Measurements from ENCODE around the gene CLCN3. TPM values are rescaled to one million over a fixed set of nuclear protein-coding genes. Genes with fewer than 3 reads are reported as not detected.

Gene CLCN3
- total and polyA plus RNA-seq, 12 donors = 11.9 to 106 (median 61.5) TPM

GRCh38 chr4:169757575-169758184 is 137.3 kb downstream of the CLCN3 start, which contains the start of gene HPF1:
Gene HPF1, minus strand, starts transcription at chr4:169757944. Its CDS starts 67 bp downstream, at chr4:169757877.
- peak within 1 kb of the TSS in 3 of 5 donors; percentile 27 to 85 (median 35) for H3K27ac ChIP-seq
- H3K36me3 ChIP-seq (replicated peaks in 1 of 2) = peaks cover 0 to 6% of the 10 kb centered on the region in 2 donors
- intact Hi-C loops (cut with DNase I) = no loop called here
- TF ChIP-seq, protein P1, sequence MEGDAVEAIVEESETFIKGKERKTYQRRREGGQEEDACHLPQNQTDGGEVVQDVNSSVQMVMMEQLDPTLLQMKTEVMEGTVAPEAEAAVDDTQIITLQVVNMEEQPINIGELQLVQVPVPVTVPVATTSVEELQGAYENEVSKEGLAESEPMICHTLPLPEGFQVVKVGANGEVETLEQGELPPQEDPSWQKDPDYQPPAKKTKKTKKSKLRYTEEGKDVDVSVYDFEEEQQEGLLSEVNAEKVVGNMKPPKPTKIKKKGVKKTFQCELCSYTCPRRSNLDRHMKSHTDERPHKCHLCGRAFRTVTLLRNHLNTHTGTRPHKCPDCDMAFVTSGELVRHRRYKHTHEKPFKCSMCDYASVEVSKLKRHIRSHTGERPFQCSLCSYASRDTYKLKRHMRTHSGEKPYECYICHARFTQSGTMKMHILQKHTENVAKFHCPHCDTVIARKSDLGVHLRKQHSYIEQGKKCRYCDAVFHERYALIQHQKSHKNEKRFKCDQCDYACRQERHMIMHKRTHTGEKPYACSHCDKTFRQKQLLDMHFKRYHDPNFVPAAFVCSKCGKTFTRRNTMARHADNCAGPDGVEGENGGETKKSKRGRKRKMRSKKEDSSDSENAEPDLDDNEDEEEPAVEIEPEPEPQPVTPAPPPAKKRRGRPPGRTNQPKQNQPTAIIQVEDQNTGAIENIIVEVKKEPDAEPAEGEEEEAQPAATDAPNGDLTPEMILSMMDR (IDR thresholded peaks at IDR 0.05) = no peak
- TF ChIP-seq POLR2A (IDR thresholded peaks at IDR 0.05) = peak; percentile 13 to 55
- H3K27me3 ChIP-seq = no peaks in the 10 kb centered on the region
- no peaks in the 10 kb centered on the region for H3K9me3 ChIP-seq (replicated peaks in 1 of 3)
- H3K4me3 ChIP-seq = peak within 1 kb of the TSS; percentile 13 to 90 (median 68)
- DNase-seq = peak; percentile 88 to 94 (median 91)
- 0% methylated on average over 8 to 46 of the region's 46 CpGs for WGBS, 4 donors
- peaks cover 11 to 20% of the 10 kb centered on the region in 2 donors for H3K4me1 ChIP-seq (replicated peaks in 1 of 2)

- Histone ChIP-seq H3K9me3 (replicated peaks in 1 of 3) (no peaks in the 10 kb centered on the region), H3K36me3 (replicated peaks in 1 of 2) (no peaks in the 10 kb centered on the region), H3K4me1 (replicated peaks in 1 of 2) (peaks cover 11 to 20% of the 10 kb centered on the region in 2 donors), H3K27ac (peak overlapping the region in 1 of 5 donors; percentile 35), H3K4me3 (peak overlapping the region in 1 of 4 donors; percentile 90), H3K27me3 (no peaks in the 10 kb centered on the region)
- TF ChIP-seq POLR2A (IDR thresholded peaks at IDR 0.05) = no peak
- TF ChIP-seq, protein P1 (IDR thresholded peaks at IDR 0.05) = no peak
- intact Hi-C loops (cut with DNase I) = no loop called here
- WGBS, 4 donors = 56 to 63% (median 60%) methylated on average over 11 of the region's 11 CpGs
- DNase-seq = no peak
Measured at GRCh38 chr4:169758401-169758962, 138.1 kb downstream of the CLCN3 start.

- peaks cover 5 to 8% of the 10 kb centered on the region in 2 donors for H3K4me1 ChIP-seq (replicated peaks in 1 of 2)
- TF ChIP-seq POLR2A (IDR thresholded peaks at IDR 0.05) = no peak
- TF ChIP-seq, protein P1 (IDR thresholded peaks at IDR 0.05) = no peak
- no peak overlapping the region for H3K4me3 ChIP-seq
- no peaks in the 10 kb centered on the region for H3K27me3 ChIP-seq
- intact Hi-C loops (cut with DNase I) = no loop called here
- 61 to 64% (median 64%) methylated on average over 4 of the region's 4 CpGs for WGBS, 4 donors
- DNase-seq = no peak
- H3K27ac ChIP-seq = no peak overlapping the region
- no peaks in the 10 kb centered on the region for H3K9me3 ChIP-seq (replicated peaks in 1 of 3)
- H3K36me3 ChIP-seq (replicated peaks in 1 of 2) = no peaks in the 10 kb centered on the region
Measured at GRCh38 chr4:169761846-169762245, 141.5 kb downstream of the CLCN3 start.

GRCh38 chr4:169765835-169766234 is 145.5 kb downstream of the CLCN3 start:
- H3K9me3 ChIP-seq (replicated peaks in 1 of 3) = no peaks in the 10 kb centered on the region
- WGBS, 4 donors = 66 to 86% (median 71%) methylated on average over 2 of the region's 2 CpGs
- no peaks in the 10 kb centered on the region for H3K4me1 ChIP-seq (replicated peaks in 1 of 2)
- intact Hi-C loops (cut with DNase I) = no loop called here
- TF ChIP-seq, protein P1 (IDR thresholded peaks at IDR 0.05) = no peak
- no peak for TF ChIP-seq POLR2A (IDR thresholded peaks at IDR 0.05)
- no peak overlapping the region for H3K27ac ChIP-seq
- H3K4me3 ChIP-seq = no peak overlapping the region
- no peaks in the 10 kb centered on the region for H3K27me3 ChIP-seq
- no peaks in the 10 kb centered on the region for H3K36me3 ChIP-seq (replicated peaks in 1 of 2)
- no peak for DNase-seq
